Lower leg skin (tissue), 4 donors: ENCODE data around the gene FGGY. TPM values are rescaled to one million over a fixed set of nuclear protein-coding genes. Genes with fewer than 3 reads are reported as not detected.

Experiments used
- DNase-seq, 2 donors: peaks; one replicate each; pipeline ENCODE4 v3.0.0-alpha.2; 2019; ENCODE audit warnings: low spot score in 2 of 2
- H3K4me3 ChIP-seq: fragments of 200-600 bp; sonication (generic); 2 replicates; pipeline ENCODE4 v1.5.1; 2017; ENCODE audit warnings: mild to moderate bottlenecking, low read depth; ENCODE audit not compliant: poor library complexity, severe bottlenecking
- CTCF ChIP-seq, 3 donors: fragments of 450-650 bp; IDR thresholded peaks; one replicate each; pipeline ENCODE4 v1.5.1; 2016; ENCODE audit warnings: antibody characterized with exemption in 3 of 3, mild to moderate bottlenecking in 3 of 3, moderate library complexity in 2 of 3
- POLR2A ChIP-seq, 2 donors: fragments of 450-650 bp; IDR thresholded peaks; one replicate each; pipeline ENCODE4 v1.6.1; 2016 to 2017; ENCODE audit warnings: antibody characterized with exemption in 2 of 2, mild to moderate bottlenecking in 1 of 2, moderate library complexity in 1 of 2
- whole genome bisulfite sequencing, 2 donors: methylation state at CpG; one replicate each; pipeline ENCODE4 v1.1.5; 2018; 5-methylcytosine and 5-hydroxymethylcytosine counted together
- intact Hi-C: fragments of 100-400 bp; cut with DNase I; formaldehyde crosslinking; loops from one replicate; pipeline ENCODE4 v1.15.0; 2023; ENCODE audit warnings: low total_unique reads
- total RNA-seq, 4 donors: library from RNA; depleted of rRNA; stranded (reverse); fragments of >200 nt; gene quantifications; one replicate each; pipeline ENCODE4 v1.1.0, GENCODE V29; 2016

Gene FGGY
- total RNA-seq, 4 donors from 2014 or later: 10.0 to 29.5 (median 17.5) TPM

- no peak for DNase-seq
- no peak overlapping the region for H3K4me3 ChIP-seq
- intact Hi-C loops: no loop called here
- 51 to 53% methylated on average over 7 of the region's 7 CpGs for WGBS, 2 donors
- TF ChIP-seq CTCF (IDR thresholded peaks at IDR 0.05) (no peak), POLR2A (IDR thresholded peaks at IDR 0.05) (no peak)
These were observed 200.7 kb downstream of the FGGY start for GRCh38 chr1:59497616-59498015.

GRCh38 chr1:59498640-59499039 is 201.7 kb downstream of the FGGY start:
- H3K4me3 ChIP-seq: no peak overlapping the region
- TF ChIP-seq CTCF (IDR thresholded peaks at IDR 0.05) (no peak), POLR2A (IDR thresholded peaks at IDR 0.05) (no peak)
- WGBS, 2 donors: 31 to 32% methylated on average over 4 of the region's 4 CpGs
- intact Hi-C loops: no loop called here
- no peak for DNase-seq

- TF ChIP-seq CTCF (IDR thresholded peaks at IDR 0.05): no peak
- TF ChIP-seq POLR2A (IDR thresholded peaks at IDR 0.05): no peak
- DNase-seq: no peak
- WGBS, 2 donors: 80 to 82% methylated on average over 5 of the region's 5 CpGs
- no peak overlapping the region for H3K4me3 ChIP-seq
- intact Hi-C loops: no loop called here
These were observed 202.5 kb downstream of the FGGY start for GRCh38 chr1:59499273-59499942.

- WGBS, 2 donors: 61 to 70% methylated on average over 4 of the region's 4 CpGs
- TF ChIP-seq CTCF (IDR thresholded peaks at IDR 0.05) (no peak), POLR2A (IDR thresholded peaks at IDR 0.05) (no peak)
- no peak for DNase-seq
- intact Hi-C loops: no loop called here
- no peak overlapping the region for H3K4me3 ChIP-seq
These were observed 203.2 kb downstream of the FGGY start for GRCh38 chr1:59499943-59500569.

- no peak overlapping the region for H3K4me3 ChIP-seq
- 57 to 64% methylated on average over 4 of the region's 4 CpGs for WGBS, 2 donors
- DNase-seq: no peak
- no peak for TF ChIP-seq POLR2A (IDR thresholded peaks at IDR 0.05)
- TF ChIP-seq CTCF (IDR thresholded peaks at IDR 0.05): no peak
- intact Hi-C loops: no loop called here
These were observed 204.3 kb downstream of the FGGY start for GRCh38 chr1:59500950-59501742.
